IPS-NIHi7 (cell line): ENCODE measurements around the gene TAF11L14.
"Not testable (repeated sequence)": the region's sequence is repeated elsewhere in the genome, so short reads cannot be mapped to it uniquely, and the experiment has no call there.

Experiments
- DNase-seq: peaks from one replicate; pipeline ENCODE4 v3.0.0; 2012; ENCODE audit warnings: mixed read lengths; ENCODE audit errors: extremely low spot score

TAF11L14 gene

GRCh38 chr5:17634160-17634559 is at the start of gene TAF11L14:
Gene TAF11L14 (plus strand): TSS chr5:17634460.
- DNase-seq = no peak

- DNase-seq = not testable (repeated sequence)
Observed at GRCh38 chr5:17585658-17586057, 48.6 kb upstream of the TAF11L14 start, which contains the start of gene TAF11L7. Gene TAF11L7 (minus strand): TSS chr5:17585758.

GRCh38 chr5:17590860-17591259 is 43.4 kb upstream of the TAF11L14 start, which contains the start of gene TAF11L8:
Gene TAF11L8 (minus strand): TSS chr5:17590960.
- DNase-seq = not testable (repeated sequence)

- not testable (repeated sequence) for DNase-seq
Observed at GRCh38 chr5:17594255-17594654, 40.0 kb upstream of the TAF11L14 start, which contains the start of gene TAF11L9. Gene TAF11L9 (minus strand): TSS chr5:17594394.

GRCh38 chr5:17597728-17598127 is 36.5 kb upstream of the TAF11L14 start, which contains the start of gene TAF11L10:
Gene TAF11L10 (minus strand): TSS chr5:17597828.
- DNase-seq = not testable (repeated sequence)

- DNase-seq = not testable (repeated sequence)
Observed at GRCh38 chr5:17603880-17604279, 30.4 kb upstream of the TAF11L14 start, which contains the start of gene TAF11L11. Gene TAF11L11 (plus strand): TSS chr5:17604183.

GRCh38 chr5:17604951-17605350 is 29.3 kb upstream of the TAF11L14 start:
- DNase-seq = no peak

- DNase-seq = not testable (repeated sequence)
Observed at GRCh38 chr5:17607461-17607860, 26.8 kb upstream of the TAF11L14 start.

- DNase-seq = not testable (repeated sequence)
Observed at GRCh38 chr5:17610092-17610491, 24.2 kb upstream of the TAF11L14 start, which contains the start of gene TAF11L12. Gene TAF11L12 (plus strand): TSS chr5:17610392.

- DNase-seq = no peak
Observed at GRCh38 chr5:17614872-17615605, 19.2 kb upstream of the TAF11L14 start.

GRCh38 chr5:17619354-17619753 is 14.9 kb upstream of the TAF11L14 start:
- DNase-seq = no peak

- DNase-seq = peak; percentile 63
Observed at GRCh38 chr5:17620627-17621026, 13.6 kb upstream of the TAF11L14 start.

GRCh38 chr5:17625686-17626085 is 8.6 kb upstream of the TAF11L14 start:
- DNase-seq = no peak

GRCh38 chr5:17631788-17632187 is 2.5 kb upstream of the TAF11L14 start, which contains the start of gene TAF11L13:
Gene TAF11L13 (plus strand): TSS chr5:17632088.
- not testable (repeated sequence) for DNase-seq

GRCh38 chr5:17649232-17649631 is 15.0 kb downstream of the TAF11L14 start:
- DNase-seq = not testable (repeated sequence)

- DNase-seq = not testable (repeated sequence)
Observed at GRCh38 chr5:17655201-17655759, 21.0 kb downstream of the TAF11L14 start.

GRCh38 chr5:17655921-17656320 is 21.7 kb downstream of the TAF11L14 start:
- DNase-seq = no peak

GRCh38 chr5:17663182-17663581 is 28.9 kb downstream of the TAF11L14 start:
- DNase-seq = no peak

- no peak for DNase-seq
Observed at GRCh38 chr5:17665836-17666235, 31.6 kb downstream of the TAF11L14 start.

GRCh38 chr5:17666726-17667235 is 32.5 kb downstream of the TAF11L14 start:
- DNase-seq = no peak

GRCh38 chr5:17670353-17670752 is 36.1 kb downstream of the TAF11L14 start:
- DNase-seq = no peak

GRCh38 chr5:17678751-17679324 is 44.6 kb downstream of the TAF11L14 start:
- DNase-seq = no peak
